Activated gamma-delta T cell (primary cell): Measurements from ENCODE around the gene KIRREL3.

Experiments
- DNase-seq: peaks from one replicate; lab custom pipeline; 2025; lab: John Stamatoyannopoulos, UW

The KIRREL3 gene

DNA sequence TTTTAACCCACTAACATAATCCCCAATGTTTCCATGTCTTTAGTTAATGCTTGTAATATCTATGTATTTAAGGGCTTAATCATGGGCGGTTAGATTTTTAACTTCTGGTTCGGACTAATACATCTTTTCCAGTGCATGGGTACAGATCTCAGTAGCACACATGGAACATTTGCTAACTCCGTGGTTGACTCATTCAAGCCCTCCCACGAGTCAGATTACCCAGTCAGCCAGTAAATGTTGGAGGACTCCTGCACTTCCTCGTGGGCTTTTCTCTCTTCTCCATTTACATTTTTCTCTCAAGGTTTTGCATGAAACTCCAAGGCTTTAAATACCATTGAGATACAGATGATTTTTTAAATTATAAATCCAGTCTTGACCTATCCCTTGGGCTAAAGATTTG is 331.2 kb downstream of the KIRREL3 start:
- no peak for DNase-seq

DNA sequence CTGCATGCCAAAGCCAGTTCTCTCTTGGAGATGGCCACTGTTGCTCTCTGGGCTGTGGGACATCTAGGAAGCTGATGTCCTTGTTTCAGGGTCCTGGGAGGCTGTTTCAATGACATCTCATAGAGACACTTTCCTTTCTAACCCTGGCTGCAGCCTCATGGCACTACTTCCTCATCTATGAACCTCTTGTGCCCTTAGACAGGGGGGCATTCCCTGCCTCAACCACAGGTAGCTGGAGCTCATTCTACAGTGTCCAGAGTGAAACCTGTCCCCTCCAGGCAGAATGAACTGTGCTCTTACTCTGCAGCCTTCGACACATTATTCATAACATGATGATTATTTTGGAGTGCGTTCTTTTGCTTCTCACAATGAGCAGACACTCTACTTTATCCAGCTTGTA is 335.9 kb downstream of the KIRREL3 start:
- DNase-seq, result no peak

DNA sequence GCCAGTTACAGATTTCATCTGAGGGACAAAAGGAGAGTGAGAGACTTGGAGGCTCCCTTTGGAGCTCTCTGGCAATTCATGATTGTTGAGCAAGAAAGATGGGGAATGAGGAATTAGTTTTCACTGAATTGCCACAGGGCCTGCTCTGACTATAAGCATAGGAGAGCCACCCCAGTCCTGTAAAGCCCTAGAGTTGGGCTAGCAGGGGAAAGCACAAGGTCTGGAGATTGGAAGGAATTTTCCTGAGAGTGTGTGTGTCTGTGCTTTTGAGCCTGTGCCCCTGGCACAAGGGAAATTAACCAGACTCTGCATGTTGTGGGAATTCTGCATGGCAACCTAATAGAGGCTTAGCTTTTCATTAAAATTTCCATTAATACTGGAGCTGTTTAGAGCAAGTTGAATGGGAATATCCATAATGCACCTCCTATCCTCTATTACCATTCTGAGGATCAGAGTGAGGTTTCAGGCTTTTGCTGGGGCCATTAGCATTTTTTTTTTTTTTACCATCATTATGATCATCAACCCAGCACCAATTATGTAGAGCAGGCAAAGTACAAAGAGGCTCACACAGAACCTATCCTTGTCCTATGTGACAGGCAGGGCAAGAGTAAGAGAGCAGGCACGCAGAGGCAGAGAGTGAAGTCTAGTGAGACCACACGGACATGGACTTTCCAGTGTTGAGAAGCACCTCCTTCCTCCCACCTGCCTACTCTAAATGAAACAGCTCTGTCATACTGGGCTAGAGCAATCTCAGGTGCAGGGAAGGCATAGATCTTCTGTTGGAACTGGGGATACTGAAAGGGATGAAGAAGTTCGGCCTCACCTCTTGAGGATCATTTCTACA is 336.6 kb downstream of the KIRREL3 start:
- DNase-seq, result no peak

DNA sequence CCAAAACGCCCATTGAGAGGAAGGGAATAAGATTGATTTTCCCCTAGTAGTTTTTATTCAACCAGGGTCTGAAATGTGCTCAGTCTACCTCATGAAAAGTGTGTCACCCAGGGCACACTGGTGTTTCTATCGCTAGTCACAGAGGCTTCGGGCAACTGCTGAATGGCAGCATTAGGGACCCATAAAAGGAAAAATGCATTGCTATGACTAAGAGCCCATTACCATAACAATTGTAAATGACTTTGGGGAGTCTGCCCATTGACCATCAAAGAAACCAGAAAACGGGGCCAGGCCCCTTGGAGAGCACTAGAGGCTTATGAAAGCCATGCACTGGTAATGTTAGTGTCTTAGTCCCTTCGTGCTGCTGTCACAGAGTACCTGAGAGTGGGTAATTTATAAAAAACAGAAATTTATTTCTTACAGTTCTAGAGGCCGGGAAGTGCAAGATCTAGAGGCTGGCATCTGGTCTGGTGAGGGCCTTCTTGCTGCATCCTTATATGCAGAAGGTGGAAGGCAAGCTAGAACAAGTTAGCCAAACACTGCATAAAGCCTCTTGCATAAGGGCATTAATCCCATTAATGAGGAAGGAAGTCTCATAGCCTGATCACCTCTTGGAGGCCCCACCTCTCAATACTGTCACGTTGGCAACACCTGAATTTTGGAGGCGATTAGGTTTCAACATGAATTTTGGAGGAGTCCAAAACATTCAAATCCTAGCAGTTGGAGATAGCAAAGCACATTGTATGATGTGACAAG is 338.4 kb downstream of the KIRREL3 start:
- no peak for DNase-seq

DNA sequence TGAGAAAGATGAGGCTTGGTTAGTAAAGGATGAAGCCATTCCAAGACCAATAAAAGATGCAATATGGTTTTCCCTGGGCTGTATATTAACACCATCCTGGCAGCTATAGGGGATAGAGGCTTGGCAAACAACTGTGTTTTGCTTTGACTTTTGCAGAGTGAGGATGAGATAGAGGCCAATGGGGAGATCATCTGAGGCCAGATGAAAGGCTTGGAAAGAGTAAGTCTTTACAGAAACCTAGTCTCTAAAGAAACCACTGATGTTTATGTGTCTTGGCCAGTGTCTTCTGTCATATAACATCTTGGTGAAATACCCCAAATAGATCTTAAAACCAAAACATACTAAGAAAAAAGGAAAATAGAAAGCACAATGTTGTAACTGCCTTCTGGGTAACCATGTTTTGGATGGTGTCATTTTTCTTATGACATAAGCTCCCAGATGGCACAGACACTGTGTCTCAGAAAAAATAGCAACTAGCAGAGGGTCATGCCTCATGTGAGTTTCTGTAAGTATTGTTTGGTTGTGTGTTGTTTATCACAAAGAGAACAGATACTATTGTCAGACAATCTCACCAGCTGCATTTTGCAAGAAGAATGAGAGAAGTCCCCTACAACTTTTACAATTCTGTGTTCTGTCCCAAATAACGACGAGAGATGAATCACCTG is 339.7 kb downstream of the KIRREL3 start:
- no peak for DNase-seq

DNA sequence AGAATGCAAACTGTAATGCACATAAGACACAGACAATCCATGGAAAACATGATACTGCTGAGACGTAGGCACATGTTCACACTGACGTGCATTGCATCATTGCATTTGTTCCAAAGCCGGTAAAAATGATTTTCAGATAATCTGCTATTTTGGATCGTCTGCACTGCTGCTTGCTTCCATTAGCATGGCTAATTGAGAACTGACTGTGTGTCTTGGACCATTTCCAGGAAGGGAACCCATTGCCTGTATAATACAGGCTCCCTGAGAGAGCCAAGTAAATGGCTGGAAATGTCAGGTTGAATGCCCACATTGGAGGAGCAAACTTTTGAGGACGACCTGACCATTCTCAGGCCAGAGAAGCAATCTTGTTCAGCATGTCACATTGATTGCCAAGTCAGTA is 340.2 kb downstream of the KIRREL3 start:
- DNase-seq, result no peak

DNA sequence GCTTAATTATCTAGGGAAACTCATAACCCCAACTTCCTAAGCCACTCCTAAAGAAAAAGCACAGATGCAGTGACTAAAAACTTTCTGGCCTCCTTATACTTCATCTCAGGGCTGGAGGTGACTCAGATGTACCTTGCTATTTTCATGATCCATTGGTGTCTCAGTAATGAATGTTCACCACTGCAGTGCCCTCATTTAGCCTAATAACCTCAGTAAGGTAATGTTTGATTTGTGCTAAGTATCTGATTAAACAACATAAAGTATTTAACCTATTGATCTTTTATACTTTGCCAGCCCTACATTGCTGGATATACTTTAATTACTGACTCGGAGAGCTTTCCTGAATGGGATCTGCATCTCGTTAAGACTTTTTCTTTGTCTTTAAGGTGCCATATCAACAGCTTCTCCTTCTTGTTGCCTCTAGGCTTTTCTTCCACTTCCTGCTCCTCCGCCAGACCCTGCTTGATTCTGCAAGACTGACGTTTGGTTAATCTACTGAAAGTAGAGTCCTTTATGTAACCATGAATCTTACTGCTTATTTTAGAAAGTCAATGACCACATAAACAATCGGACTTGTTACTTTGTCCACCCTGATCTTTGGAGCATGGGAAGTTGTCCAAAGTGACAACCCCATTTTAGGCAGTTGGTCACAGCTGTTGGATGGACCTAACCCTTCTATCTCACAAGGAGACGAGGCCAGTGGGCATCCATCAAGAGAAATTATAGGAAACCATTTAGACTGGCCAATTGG is 342.1 kb downstream of the KIRREL3 start:
- DNase-seq, result no peak

DNA sequence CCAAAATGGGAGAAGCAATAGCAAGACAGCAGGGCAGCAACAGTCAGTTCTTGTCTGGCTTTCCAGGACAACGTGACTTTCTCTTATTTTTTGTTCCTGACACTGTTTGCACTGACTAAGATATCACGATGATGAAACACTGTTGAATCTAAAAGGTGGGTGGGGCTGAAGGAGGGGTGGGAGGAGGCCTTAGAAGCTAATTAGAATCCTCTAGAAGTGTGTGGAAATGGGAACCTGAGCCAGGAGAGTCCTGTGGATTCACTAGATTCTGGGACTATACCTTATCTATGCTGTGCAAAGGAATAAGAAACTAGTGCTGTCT is 344.8 kb downstream of the KIRREL3 start:
- no peak for DNase-seq

DNA sequence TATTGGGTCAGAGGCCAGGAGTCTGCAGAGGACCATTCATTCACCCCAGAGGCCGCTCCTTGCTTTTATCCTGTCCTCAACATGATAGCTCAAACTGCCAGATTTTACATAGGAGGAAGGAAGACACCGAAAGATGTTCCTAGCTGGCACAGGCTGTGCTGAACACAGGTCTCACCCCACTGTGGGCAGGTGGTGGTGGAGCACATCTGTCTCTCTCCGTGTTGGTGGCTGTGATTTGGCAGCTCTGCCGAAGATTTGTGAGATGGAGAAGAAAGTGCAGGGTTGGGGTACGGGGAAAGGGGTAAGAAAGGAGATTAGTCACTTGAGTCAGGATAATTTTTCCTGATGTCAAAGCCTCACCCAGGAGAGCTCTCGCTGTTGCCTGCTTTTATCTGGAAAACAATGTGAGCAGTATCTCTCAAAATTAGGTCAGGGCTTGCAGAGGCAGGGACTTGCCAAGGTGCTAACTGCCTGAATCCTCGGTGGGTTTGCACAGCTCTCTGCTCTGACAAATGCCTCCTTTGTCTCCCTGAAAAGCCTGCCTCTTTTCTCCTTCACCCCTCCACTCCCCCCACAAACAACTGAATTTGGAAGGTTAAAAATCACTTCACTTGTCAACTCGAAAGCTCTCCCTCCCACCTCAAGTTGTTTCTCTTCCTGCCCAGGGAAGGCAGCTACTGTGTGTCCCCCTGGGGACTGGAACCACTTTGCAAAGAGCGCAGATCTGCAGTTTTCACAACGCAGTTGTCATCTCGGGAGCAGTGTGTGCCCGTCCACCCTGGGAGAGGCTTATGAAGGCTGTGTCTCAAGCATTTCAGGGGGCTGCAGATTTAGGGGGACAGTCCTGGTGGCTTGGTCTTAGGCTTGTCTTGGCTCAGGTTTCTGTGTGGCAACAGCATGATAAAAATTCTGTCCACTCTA is 345.4 kb downstream of the KIRREL3 start:
- DNase-seq, result no peak

DNA sequence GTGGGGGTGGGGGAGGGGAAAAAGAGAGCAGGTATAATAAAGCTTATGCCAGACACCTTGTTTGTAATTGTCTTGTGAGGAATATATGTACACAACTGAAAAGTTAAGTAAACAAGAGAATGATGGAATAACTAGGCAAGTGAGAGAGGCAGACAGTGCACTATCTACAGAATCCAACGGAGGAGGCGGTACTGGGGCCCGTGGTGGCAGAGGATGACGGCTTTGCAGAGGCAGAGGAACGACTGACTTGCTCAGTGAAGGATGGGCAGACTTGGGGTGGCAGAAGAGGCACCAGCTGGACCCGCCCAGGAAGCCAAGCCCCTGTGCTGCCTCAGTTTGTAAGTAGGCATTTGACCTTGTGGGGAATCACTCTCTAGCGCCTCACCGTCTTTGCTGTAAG is 347.5 kb downstream of the KIRREL3 start:
- DNase-seq, result no peak

DNA sequence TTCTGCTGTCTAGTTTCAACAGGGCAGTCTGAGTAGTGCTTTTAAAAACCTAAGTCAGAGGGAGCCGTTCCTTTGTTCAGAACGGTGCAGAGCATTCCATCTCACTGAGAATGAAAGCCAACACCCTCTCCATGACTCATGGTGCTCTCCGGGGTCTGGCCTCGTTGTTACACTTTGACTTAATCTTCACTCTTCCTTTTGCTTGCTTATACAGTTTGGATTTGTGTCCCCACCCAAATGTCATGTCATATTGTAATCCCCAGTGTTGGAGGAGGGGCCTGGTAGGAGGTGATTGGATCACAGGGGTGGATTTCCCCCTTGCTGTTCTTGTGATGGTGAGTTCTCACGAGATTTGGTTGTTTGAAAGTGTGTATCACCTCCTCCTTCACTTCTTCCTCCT is 352.8 kb downstream of the KIRREL3 start:
- DNase-seq, result no peak

DNA sequence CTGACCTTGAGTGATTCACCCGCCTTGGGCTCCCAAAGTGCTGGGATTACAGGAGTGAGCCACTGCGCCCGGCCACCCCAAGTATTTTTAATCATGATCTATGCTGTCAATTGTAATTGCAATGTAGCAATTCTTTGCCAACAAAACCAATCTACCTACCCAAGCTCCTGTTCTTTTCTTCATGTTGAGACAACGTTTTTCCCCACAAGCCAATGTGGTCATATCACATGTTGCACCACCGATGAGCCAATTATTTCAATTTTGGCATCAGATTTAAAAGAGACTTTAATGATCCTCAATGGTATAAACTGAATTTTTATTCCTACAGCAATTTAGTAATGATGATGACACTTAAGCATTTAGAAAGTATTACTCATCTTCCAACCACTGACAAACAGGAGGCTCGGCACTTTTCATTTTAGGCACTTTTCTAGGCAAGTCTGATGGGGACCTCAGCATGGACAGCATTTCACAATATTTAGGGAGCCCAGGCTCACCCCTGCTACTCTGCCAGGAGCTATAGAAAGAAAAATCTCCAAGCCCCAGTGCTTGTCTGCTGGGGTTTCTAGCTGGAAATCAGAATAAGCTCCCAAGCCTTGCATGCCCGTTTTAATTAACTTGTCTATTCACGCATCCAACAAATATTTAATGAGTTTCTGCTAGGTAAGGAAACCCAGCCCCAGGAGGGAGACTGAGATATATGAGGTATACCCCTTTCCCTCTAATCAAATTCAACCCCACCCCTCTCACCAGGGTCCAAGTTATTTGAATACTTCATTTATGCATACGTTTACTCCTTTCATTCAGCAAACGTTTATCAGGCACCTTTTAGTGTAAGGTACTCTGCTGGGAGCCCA is 353.6 kb downstream of the KIRREL3 start:
- no peak for DNase-seq

DNA sequence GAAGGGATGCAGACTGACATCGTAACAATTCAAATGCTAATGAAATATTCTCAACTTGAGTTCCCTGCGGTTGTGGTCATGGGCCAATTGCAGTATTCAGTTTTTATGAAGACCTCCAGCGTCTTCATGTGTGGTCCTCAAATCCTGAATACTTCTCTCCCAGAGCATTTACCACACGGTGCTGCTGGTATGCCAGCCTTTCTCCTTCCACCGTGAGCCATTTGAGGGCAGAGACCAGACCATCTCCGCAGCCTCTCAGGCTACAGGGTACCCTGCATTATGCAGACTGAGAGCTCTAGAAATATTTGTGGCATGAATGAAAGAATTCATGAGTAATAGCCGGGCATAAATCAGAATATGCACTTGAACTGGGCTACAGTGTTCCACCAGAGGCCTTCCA is 355.4 kb downstream of the KIRREL3 start:
- DNase-seq, result no peak

DNA sequence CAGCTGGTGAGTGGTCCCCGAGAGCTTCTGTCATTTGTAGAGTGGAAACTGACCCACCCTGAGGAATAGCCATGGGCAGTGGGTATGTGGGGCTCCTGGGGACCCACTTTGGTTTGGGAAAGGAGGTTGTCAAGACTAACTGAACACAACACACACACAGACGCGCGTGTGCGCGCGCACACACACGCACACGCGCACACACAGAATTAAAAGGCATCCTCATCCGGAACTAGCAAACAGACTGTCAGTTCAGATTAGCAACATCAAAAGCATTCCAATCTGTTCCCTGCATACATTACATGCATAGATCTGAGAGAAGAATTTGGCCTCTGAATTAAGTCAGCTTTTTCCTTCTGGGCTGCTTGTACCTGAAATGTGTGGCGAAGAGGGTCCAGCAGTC is 360.4 kb downstream of the KIRREL3 start:
- DNase-seq, result no peak

DNA sequence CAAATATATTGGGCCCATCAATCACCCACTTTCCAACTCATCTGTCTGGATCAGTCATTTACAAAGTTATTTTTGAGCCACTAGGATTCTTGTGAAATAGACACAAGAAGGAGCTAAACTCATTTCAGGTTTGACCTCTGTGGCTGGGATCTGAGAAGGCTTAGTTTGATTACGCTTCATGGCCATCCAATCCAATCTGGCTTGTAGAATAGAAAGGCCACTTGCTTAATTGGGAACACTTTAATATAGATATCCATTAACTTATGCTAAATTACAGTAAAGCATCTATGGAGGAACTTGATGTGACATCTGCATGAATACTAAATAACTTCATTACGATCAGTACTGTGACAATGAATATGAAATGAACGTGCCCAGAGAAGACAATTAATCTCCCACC is 360.9 kb downstream of the KIRREL3 start:
- no peak for DNase-seq

DNA sequence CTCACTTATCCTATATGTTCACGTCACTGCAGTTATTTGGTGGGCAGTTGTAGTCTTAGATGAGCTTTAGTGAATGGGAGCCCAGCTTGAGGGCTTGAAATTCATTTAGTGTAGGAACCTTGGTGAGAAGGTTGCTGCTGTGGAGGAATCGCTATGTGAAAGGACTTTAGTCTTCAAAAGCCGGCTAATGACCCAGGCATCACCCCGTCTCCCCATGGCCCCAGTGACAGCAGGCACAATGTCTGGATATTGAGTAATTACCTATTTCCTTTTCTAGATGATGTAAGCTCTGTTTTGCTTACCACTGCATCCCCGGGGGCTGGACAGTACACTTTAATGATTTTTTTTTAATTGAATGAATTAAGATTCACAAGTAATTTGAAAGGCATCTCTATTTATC is 361.9 kb downstream of the KIRREL3 start:
- no peak for DNase-seq

DNA sequence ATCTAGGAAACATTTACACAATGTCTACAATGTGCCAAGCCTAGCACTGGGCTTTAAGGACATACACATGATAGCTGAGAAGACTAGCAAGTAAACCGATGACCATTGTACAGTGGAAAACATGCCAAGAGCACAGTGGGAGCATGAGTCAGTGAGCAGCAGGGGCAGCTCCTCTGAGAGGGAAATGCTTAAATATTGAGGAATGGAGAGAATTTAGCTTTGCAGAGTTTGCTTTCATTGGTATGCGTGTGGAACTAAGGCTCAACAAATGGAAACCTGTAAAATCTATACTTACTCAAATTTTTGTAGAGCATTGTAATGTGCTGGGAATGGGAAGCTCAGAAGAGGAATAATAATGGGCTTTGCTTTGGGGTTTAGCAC is 362.8 kb downstream of the KIRREL3 start:
- no peak for DNase-seq

DNA sequence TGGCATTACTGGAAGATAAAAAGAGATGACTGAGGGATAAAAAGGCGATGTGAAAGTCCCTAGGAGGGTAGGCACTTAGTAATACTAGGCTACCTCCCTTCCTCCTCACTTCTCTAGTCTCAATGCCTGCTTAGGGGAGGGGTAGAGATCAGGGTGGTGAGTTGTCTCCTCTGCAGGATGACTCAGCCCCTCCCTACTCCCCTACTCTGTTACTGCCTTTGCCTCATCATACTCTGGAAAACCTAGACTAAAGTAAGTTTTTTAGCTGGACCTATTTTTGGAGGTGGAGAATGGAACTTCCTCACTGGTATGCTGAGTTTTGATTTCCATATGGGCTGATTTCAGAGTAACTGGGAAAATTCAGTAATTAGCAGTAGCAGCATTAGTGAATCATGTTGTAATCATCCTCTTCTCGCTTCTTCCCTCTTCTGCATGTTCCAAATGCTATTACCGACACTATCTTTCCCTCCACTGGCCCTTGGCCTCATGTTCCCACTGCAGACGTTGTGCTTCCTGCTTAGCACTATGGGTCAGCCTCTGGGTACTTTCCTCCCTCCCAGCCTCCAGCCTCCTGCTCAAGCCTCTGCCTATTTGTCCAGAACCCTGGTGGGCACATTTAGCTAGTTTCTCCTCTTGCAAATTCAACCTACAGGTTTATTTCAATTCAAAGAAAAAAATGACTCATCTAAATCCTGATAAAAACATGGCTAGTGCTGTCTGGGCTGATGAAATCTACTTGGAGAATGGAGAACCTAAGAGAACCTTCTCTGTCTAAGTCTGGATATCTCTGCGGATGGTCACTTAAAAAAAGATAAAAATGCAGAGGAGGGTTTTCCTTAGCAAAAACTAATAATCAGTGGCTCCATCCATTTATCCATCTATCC is 363.4 kb downstream of the KIRREL3 start:
- no peak for DNase-seq

DNA sequence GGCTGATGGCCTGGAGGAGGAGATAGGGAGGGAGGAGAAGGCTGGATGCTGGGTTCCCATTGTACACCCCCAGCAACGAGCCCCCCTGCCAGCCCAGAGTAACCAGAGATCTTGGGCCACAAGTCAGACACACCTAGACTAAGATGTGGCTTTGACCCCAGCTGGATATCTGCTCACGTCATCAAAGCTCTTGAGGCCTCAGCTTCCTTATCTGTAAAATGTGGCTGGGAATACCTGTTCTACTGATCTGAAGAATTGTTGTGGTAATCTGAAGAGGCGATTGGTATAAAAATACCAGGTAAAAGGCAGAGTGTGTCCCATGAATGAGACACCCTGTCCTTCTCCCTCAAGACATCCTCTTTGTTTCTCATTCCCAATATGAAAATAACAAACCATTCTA is 365.1 kb downstream of the KIRREL3 start:
- DNase-seq, result no peak
